ENCODE data around the gene BCKDHA. TPM values are rescaled to one million over a fixed set of nuclear protein-coding genes. Genes with fewer than 3 reads are reported as not detected.

BCKDHA gene
- polyA plus RNA-seq, 1 donor (not counting 4 experiments of a cell fraction or from before 2014, with no cell fraction given), result 7.5 TPM

Small RNA genes within 50 kb of the gene (small RNA-seq; reads per million reads assigned to genes)
- gene RF00017 (ENCODE audit: insufficient read length in 3 of 3, low read depth in 3 of 3, low replicate concordance in 1 of 3), result 0 reads per million in 3 experiments

Other genes starting within 250 kb of the BCKDHA start
- 4.9 to 5.8 TPM (median 4.9 TPM) in 3 replicates for gene CYP2S1, start 204.6 kb upstream of the BCKDHA start, polyA plus RNA-seq
- gene AXL, start 178.6 kb upstream of the BCKDHA start, polyA plus RNA-seq, result 12.2 to 36.3 TPM (median 21.7 TPM) in 3 replicates
- 21.1 to 48.3 TPM (median 40.2 TPM) in 3 replicates for gene HNRNPUL1, start 133.4 kb upstream of the BCKDHA start, polyA plus RNA-seq
- gene CCDC97, start 87.6 kb upstream of the BCKDHA start, polyA plus RNA-seq, result 6.8 to 9.6 TPM (median 9.5 TPM) in 3 replicates
- gene TGFB1, start 43.9 kb upstream of the BCKDHA start, polyA plus RNA-seq, result 4.3 to 11.0 TPM (median 5.8 TPM) in 3 replicates
- gene B9D2, start 33.7 kb upstream of the BCKDHA start, polyA plus RNA-seq, result 2.8 to 3.4 TPM (median 3.0 TPM) in 3 replicates
- 4.4 to 10.1 TPM (median 6.3 TPM) in 3 replicates for gene TMEM91, start 21.3 kb upstream of the BCKDHA start, polyA plus RNA-seq
- gene EXOSC5, start 459 bp upstream of the BCKDHA start, polyA plus RNA-seq, result 12.5 to 18.2 TPM (median 14.7 TPM) in 3 replicates
- gene B3GNT8, start 29.6 kb downstream of the BCKDHA start, polyA plus RNA-seq, result 0.45 to 1.8 TPM (median 0.97 TPM) in 3 replicates
- gene DMAC2, start 42.1 kb downstream of the BCKDHA start, polyA plus RNA-seq, result 45.3 to 64.0 TPM (median 45.6 TPM) in 3 replicates
- not detected in 3 replicates for gene ERICH4, start 45.3 kb downstream of the BCKDHA start, polyA plus RNA-seq
- not detected in 3 replicates for gene CEACAM21, start 178.3 kb downstream of the BCKDHA start, polyA plus RNA-seq
- gene CEACAM4, start 229.3 kb downstream of the BCKDHA start, polyA plus RNA-seq, result not detected in 3 replicates

Measured in keratinocyte (primary cell).